Mesothelial cell of epicardium (in vitro differentiated cells): ENCODE results near the gene CROT. TPM values are rescaled to one million over a fixed set of nuclear protein-coding genes. Genes with fewer than 3 reads are reported as not detected.

Source experiments
- DNase-seq, 2 experiments: peaks; one replicate each; pipeline ENCODE4 v3.0.0; 2021; ENCODE audit warnings: low spot score in 2 of 2; ENCODE audit not compliant: unreplicated experiment in 2 of 2
- H3K27ac Mint-ChIP-seq: 2 replicates; pipeline ENCODE4 v1.8.0; 2021; ENCODE audit warnings: mixed read lengths
- H3K27me3 Mint-ChIP-seq: 2 replicates; pipeline ENCODE4 v1.8.0; 2021; ENCODE audit warnings: low read depth, mixed read lengths
- H3K36me3 Mint-ChIP-seq: 2 replicates; pipeline ENCODE4 v1.8.0; 2021; ENCODE audit warnings: mixed read lengths
- H3K4me1 Mint-ChIP-seq: 2 replicates; pipeline ENCODE4 v1.8.0; 2021; ENCODE audit warnings: mixed read lengths
- H3K4me3 Mint-ChIP-seq: 2 replicates; pipeline ENCODE4 v1.8.0; 2021; ENCODE audit warnings: mild to moderate bottlenecking, moderate library complexity, mixed read lengths
- H3K9me3 Mint-ChIP-seq: 2 replicates; pipeline ENCODE4 v1.8.0; 2021; ENCODE audit warnings: mixed read lengths
- total RNA-seq: library from RNA; stranded (reverse); gene quantifications from 3 replicates; pipeline ENCODE4 v1.2.1, GENCODE V29; 2021
- TF ChIP-seq, protein P1 (sequence below): fragments of 200-600 bp; sonication (generic); IDR thresholded peaks from one replicate; pipeline ENCODE4 v1.5.0; 2021; ENCODE audit warnings: antibody characterized with exemption; ENCODE audit not compliant: unreplicated experiment

Gene CROT
- total RNA-seq, 1 donor from 2014 or later, result 20.7 TPM

DNA sequence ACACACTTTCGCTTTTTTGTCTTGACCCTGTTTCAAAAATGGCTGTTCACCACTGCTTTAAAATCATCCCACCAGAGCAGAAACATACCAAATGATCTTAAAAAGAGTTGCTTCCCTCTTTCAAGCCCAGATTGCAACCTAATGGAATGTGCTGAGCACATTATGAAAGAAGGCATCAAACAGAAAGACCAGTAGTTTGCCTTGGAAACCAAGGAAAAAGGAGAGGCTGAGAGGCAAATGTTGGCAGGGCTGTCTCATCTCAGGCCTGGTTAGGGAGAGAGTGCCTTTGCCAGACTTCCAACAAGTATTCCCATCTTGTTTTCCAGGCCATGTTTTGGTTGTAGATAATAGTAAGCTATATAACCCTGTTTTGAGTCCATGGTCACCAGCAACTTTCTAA lies 65.7 kb downstream of the CROT start:
- Mint-ChIP-seq H3K27me3 (no peaks in the 10 kb centered on the region), H3K4me3 (no peak overlapping the region), H3K4me1 (peaks cover 7% of the 10 kb centered on the region)

DNA sequence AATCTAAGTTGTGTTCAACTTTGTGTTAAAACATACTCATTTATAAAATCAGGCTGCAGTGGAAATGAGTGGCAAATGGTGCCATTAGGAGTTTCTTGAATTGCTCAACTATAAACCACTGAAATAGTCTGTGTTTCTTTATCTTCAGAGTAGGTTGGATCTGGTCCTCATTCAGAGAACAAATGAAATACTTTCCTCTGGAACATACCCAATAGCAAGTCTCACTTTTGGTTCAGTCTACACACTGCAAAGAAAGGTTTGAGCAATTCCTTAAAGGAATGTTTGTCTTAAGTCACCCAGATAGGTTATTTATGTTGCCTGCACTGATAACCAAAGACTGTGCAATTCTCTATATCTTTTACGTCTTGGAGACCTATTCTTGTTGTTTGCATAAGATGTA lies 67.6 kb downstream of the CROT start:
- H3K27me3 Mint-ChIP-seq, result no peaks in the 10 kb centered on the region
- no peaks in the 10 kb centered on the region for H3K36me3 Mint-ChIP-seq
- no peak overlapping the region for H3K27ac Mint-ChIP-seq
- no peak for DNase-seq
- TF ChIP-seq, protein P1, sequence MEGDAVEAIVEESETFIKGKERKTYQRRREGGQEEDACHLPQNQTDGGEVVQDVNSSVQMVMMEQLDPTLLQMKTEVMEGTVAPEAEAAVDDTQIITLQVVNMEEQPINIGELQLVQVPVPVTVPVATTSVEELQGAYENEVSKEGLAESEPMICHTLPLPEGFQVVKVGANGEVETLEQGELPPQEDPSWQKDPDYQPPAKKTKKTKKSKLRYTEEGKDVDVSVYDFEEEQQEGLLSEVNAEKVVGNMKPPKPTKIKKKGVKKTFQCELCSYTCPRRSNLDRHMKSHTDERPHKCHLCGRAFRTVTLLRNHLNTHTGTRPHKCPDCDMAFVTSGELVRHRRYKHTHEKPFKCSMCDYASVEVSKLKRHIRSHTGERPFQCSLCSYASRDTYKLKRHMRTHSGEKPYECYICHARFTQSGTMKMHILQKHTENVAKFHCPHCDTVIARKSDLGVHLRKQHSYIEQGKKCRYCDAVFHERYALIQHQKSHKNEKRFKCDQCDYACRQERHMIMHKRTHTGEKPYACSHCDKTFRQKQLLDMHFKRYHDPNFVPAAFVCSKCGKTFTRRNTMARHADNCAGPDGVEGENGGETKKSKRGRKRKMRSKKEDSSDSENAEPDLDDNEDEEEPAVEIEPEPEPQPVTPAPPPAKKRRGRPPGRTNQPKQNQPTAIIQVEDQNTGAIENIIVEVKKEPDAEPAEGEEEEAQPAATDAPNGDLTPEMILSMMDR, result no peak
- H3K9me3 Mint-ChIP-seq, result no peaks in the 10 kb centered on the region
- peaks cover 7% of the 10 kb centered on the region for H3K4me1 Mint-ChIP-seq
- no peak overlapping the region for H3K4me3 Mint-ChIP-seq

More for the DNA sequence above, 65.7 kb downstream of the CROT start:
- Mint-ChIP-seq H3K36me3 (no peaks in the 10 kb centered on the region), H3K9me3 (peaks cover 4% of the 10 kb centered on the region), H3K27ac (no peak overlapping the region)
- DNase-seq, result no peak
- TF ChIP-seq, protein P1, result no peak

DNA sequence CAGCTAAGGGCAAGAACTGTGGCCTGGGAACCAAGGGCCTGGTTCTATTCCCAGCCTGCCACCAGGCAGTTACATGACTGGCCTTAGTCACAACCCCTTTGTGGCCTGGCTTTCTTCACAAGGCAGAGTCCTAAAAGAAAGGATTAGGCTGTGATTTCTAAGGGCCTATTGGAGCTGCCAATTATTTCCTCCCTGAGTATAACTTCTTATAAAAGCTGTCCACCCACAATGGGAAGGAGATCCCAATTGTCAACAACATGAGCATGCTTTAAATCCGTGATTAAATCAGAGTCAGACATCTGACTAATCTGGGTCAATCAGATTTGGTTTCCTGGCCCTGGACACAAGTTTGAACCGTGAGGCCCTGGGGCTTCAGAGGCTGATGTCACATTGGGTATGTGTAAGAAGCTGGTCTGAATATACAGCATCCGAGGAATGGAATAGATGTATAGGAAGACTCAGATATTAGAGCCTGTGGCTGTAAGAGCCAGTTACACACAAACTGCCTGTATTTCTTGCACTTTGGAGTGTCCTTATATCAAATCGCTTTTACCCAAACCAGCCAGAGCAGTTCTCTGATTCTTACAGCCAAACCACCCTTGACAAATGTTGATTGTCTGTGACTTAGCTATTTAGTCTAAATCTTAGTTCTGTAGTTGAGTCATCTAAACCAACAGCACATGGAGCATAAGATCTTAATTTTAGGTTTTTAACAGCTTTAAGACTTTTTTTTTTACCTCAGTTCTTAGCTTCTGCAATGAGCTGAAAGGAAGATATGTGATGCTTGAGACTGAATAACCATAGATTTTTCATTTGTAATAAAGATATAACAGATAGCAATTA lies 68.7 kb downstream of the CROT start:
- Mint-ChIP-seq H3K27ac (peak overlapping the region; percentile 21), H3K4me3 (no peak overlapping the region), H3K9me3 (no peaks in the 10 kb centered on the region), H3K4me1 (peaks cover 7% of the 10 kb centered on the region), H3K36me3 (no peaks in the 10 kb centered on the region), H3K27me3 (no peaks in the 10 kb centered on the region)
- DNase-seq, result no peak
- TF ChIP-seq, protein P1, result no peak

DNA sequence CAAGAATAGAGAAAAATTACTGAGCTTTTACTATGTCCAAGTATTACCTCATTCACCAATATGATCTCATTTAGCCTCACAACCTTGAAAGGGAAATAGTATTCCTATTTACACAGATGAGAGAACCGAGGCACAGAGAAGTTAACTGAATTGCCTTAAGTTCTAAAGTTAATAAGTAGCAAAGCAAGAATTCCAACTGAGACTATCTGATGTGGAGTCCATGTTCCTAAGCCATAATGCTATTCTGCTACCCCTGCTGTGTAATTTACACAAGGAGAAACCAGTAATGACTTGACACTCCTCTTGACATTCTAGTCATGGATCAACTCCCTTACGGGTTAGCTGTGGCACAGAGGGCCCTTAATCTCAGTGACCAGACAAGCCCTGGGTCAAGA lies 69.3 kb downstream of the CROT start:
- H3K4me1 Mint-ChIP-seq, result peaks cover 7% of the 10 kb centered on the region
- no peak overlapping the region for H3K27ac Mint-ChIP-seq
- TF ChIP-seq, protein P1, result no peak
- no peaks in the 10 kb centered on the region for H3K9me3 Mint-ChIP-seq
- no peaks in the 10 kb centered on the region for H3K36me3 Mint-ChIP-seq
- H3K27me3 Mint-ChIP-seq, result no peaks in the 10 kb centered on the region
- DNase-seq, result no peak
- H3K4me3 Mint-ChIP-seq, result no peak overlapping the region

DNA sequence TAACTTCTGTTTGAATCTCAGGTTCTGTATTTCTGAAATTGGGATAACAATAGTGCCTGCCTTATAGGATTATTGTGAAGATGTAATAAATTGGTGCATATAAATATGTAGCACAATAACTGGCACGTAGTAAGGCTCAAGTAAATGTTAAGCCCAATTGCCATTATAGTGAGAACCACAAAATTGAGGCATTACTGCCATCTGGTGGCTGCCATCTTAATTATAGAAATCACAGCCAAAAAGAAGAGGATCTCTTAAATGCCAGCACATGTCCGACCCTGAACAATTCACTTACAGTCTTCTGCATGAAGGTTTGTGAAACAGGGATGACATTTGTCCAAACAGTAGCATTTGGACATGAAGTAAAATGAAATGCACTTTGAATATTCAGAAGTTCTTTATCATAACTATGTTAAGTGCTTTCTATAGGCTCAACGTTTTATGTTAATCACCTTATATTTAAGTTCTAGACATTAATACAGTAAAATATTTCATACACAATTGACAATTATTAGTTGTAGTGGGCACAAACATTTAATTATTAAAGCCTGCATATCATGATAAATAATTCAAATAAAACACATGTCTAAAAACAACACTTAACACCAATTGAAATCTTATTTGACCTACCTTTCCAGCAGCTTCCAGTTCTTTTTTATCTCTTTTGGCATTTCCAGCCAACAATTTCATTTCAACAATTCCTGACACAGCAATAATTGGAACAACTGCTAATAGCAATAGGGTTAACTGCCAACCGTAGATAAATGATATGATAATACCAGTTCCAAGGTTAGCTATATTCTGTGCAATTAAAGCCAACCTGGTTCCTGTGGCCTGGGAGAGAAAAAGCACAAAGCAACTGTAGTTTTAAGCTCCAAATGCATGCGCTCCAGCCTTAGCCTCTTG lies 71.5 kb downstream of the CROT start:
- H3K27me3 Mint-ChIP-seq, result no peaks in the 10 kb centered on the region
- TF ChIP-seq, protein P1, result peak; percentile 72
- no peaks in the 10 kb centered on the region for H3K9me3 Mint-ChIP-seq
- H3K4me1 Mint-ChIP-seq, result peaks cover 7% of the 10 kb centered on the region
- H3K4me3 Mint-ChIP-seq, result no peak overlapping the region
- H3K27ac Mint-ChIP-seq, result no peak overlapping the region
- H3K36me3 Mint-ChIP-seq, result no peaks in the 10 kb centered on the region
- peak; percentile 25 to 65 for DNase-seq
